Liver (tissue), 9 donors: Measurements from ENCODE around the gene NUBPL. TPM values are rescaled to one million over a fixed set of nuclear protein-coding genes. Genes with fewer than 3 reads are reported as not detected.
"Not testable (repeated sequence)": the region's sequence is repeated elsewhere in the genome, so short reads cannot be mapped to it uniquely, and the experiment has no call there.

Experiments
- DNase-seq: peaks from one replicate; pipeline ENCODE4 v3.0.0-alpha.2; 2017; ENCODE audit warnings: low spot score
- H3K27ac ChIP-seq, 2 donors: one replicate each; pipeline ENCODE4 v1.7.0; 2013; ENCODE audit warnings: inconsistent platforms in 2 of 2, low read length in 2 of 2, control low read depth in 1 of 2, low read depth in 1 of 2, mild to moderate bottlenecking in 1 of 2
- H3K27me3 ChIP-seq, 4 donors: one replicate each; pipeline versions ENCODE4 v1.6.1 to v1.7.0; 2013; ENCODE audit warnings: low read length in 3 of 4, inconsistent platforms in 1 of 4, mild to moderate bottlenecking in 1 of 4, moderate library complexity in 1 of 4; ENCODE audit not compliant: control insufficient read depth in 4 of 4, insufficient read depth in 4 of 4
- H3K36me3 ChIP-seq, 4 donors: one replicate each; pipeline versions ENCODE4 v1.6.1 to v1.7.0; 2013; ENCODE audit warnings: low read length in 3 of 4, mild to moderate bottlenecking in 3 of 4, low read depth in 1 of 4, moderate library complexity in 1 of 4; ENCODE audit not compliant: control insufficient read depth in 4 of 4, insufficient read depth in 3 of 4
- H3K4me1 ChIP-seq, 4 donors: one replicate each; pipeline versions ENCODE4 v1.6.1 to v1.7.0; 2013; ENCODE audit warnings: low read length in 3 of 4, mild to moderate bottlenecking in 3 of 4, moderate library complexity in 1 of 4; ENCODE audit not compliant: control insufficient read depth in 4 of 4, insufficient read depth in 4 of 4
- H3K4me3 ChIP-seq, 3 donors: one replicate each; pipeline versions ENCODE4 v1.6.1 to v1.7.0; 2013; ENCODE audit warnings: low read length in 3 of 3, control low read depth in 1 of 3, low read depth in 1 of 3, mild to moderate bottlenecking in 1 of 3
- H3K9ac ChIP-seq, 2 donors: one replicate each; pipeline ENCODE4 v1.7.0; 2013; ENCODE audit warnings: low read length in 2 of 2, mild to moderate bottlenecking in 2 of 2, moderate library complexity in 2 of 2, control low read depth in 1 of 2, low read depth in 1 of 2
- H3K9me3 ChIP-seq, 4 donors: one replicate each; pipeline versions ENCODE4 v1.6.1 to v1.7.0; 2013; ENCODE audit warnings: low read length in 3 of 4; ENCODE audit not compliant: control insufficient read depth in 4 of 4
- CTCF ChIP-seq: fragments of 150-350 bp; IDR thresholded peaks from 2 replicates; pipeline ENCODE4 v1.5.1; 2017; ENCODE audit warnings: improper control_type of control experiment, low read depth, low read length; ENCODE audit not compliant: missing input control
- FOXA2 ChIP-seq: IDR thresholded peaks from 2 replicates; pipeline ENCODE4 v1.6.1; 2016; ENCODE audit warnings: antibody characterized with exemption
- GABPA ChIP-seq, 2 donors: IDR thresholded peaks in 1 of 2; conservative IDR thresholded peaks in 1 of 2; 2 replicates each; pipeline ENCODE4 v1.6.1; 2016; ENCODE audit warnings: antibody characterized with exemption in 2 of 2, mild to moderate bottlenecking in 1 of 2, moderate library complexity in 1 of 2
- HNF4A ChIP-seq, 2 donors: conservative IDR thresholded peaks; 2 replicates each; pipeline ENCODE4 v1.6.1; 2016; ENCODE audit warnings: antibody characterized with exemption in 2 of 2, mild to moderate bottlenecking in 2 of 2
- NR2F2 ChIP-seq: IDR thresholded peaks from 2 replicates; pipeline ENCODE4 v1.6.1; 2016; ENCODE audit warnings: antibody characterized with exemption
- RAD21 ChIP-seq, 2 donors: IDR thresholded peaks; 2 replicates each; pipeline ENCODE4 v1.6.1; 2016; ENCODE audit warnings: antibody characterized with exemption in 2 of 2, mild to moderate bottlenecking in 2 of 2
- REST ChIP-seq: IDR thresholded peaks from 2 replicates; pipeline ENCODE4 v1.6.1; 2016; ENCODE audit warnings: antibody characterized with exemption, mild to moderate bottlenecking
- RXRA ChIP-seq, 2 donors: IDR thresholded peaks; 2 replicates each; pipeline ENCODE4 v1.6.1; 2017 to 2018; ENCODE audit warnings: antibody characterized with exemption in 2 of 2, mild to moderate bottlenecking in 1 of 2
- SP1 ChIP-seq: IDR thresholded peaks from 2 replicates; pipeline ENCODE4 v1.6.1; 2018; ENCODE audit warnings: antibody characterized with exemption, mild to moderate bottlenecking
- TAF1 ChIP-seq: conservative IDR thresholded peaks from 2 replicates; pipeline ENCODE4 v1.6.1; 2016; ENCODE audit warnings: antibody characterized with exemption, mild to moderate bottlenecking
- WGBS: extraction: QIAGEN DNeasy Blood & Tissue Kit; methylation state at CpG from one replicate; pipeline ENCODE4 v1.1.7; 2013; 5-methylcytosine and 5-hydroxymethylcytosine counted together
- polyA plus RNA-seq, 2 donors: library from polyadenylated mRNA; stranded (reverse) in 1 of 2; unstranded in 1 of 2; fragments of 200-250 nt in 1 of 2; fragments of >200 nt in 1 of 2; fragmentation: Nextera tagmentation in 1 of 2; extraction: Ambion mirVana in 1 of 2; gene quantifications; one replicate each; pipeline versions ENCODE4 v1.2.1 to v1.2.3, GENCODE V29; 2013 to 2015
- total RNA-seq, 2 donors: library from RNA; depleted of rRNA; stranded (reverse); fragments of >200 nt; gene quantifications; one replicate each; pipeline ENCODE4 v1.2.3, GENCODE V29; 2014
- donor health status: healthy.
- donor health status: healthy.
- donor health status: healthy.
- donor health status: healthy.
- donor health status: healthy.

The NUBPL gene
- total and polyA plus RNA-seq, 4 donors = 4.2 to 9.3 (median 6.7) TPM

- Histone ChIP-seq H3K4me3 (no peak overlapping the region), H3K9ac (no peak overlapping the region), H3K36me3 (no peaks in the 10 kb centered on the region), H3K4me1 (no peaks in the 10 kb centered on the region), H3K27ac (no peak overlapping the region), H3K9me3 (no peaks in the 10 kb centered on the region), H3K27me3 (no peaks in the 10 kb centered on the region)
- TF ChIP-seq TAF1 = no peak
- no peak for TF ChIP-seq CTCF
- no peak for TF ChIP-seq HNF4A (conservative IDR thresholded peaks at IDR 0.05)
- TF ChIP-seq NR2F2 = no peak
- no peak for TF ChIP-seq GABPA (IDR thresholded peaks at IDR 0.05 in 1 of 2, conservative IDR thresholded peaks at IDR 0.05 in 1 of 2)
- no peak for TF ChIP-seq SP1
- TF ChIP-seq RAD21 (IDR thresholded peaks at IDR 0.05) = no peak
- no peak for TF ChIP-seq RXRA (IDR thresholded peaks at IDR 0.05)
- TF ChIP-seq REST = no peak
- DNase-seq = no peak
- WGBS = 92% methylated on average over 4 of the region's 4 CpGs
These were observed 326.9 kb downstream of the NUBPL start for GRCh38 chr14:31887929-31888580.

GRCh38 chr14:31889297-31889696 is 328.1 kb downstream of the NUBPL start:
- Histone ChIP-seq H3K4me3 (no peak overlapping the region), H3K27me3 (no peaks in the 10 kb centered on the region), H3K36me3 (no peaks in the 10 kb centered on the region), H3K4me1 (no peaks in the 10 kb centered on the region), H3K27ac (no peak overlapping the region), H3K9me3 (no peaks in the 10 kb centered on the region), H3K9ac (no peak overlapping the region)
- no peak for DNase-seq
- TF ChIP-seq HNF4A (conservative IDR thresholded peaks at IDR 0.05) (peak in 1 of 2 donors; percentile 56), FOXA2 (no peak), SP1 (peak; percentile 41)
- 61% methylated on average over 2 of the region's 2 CpGs for WGBS

GRCh38 chr14:31890202-31890601 is 329.0 kb downstream of the NUBPL start:
- not testable (repeated sequence) for H3K4me3 ChIP-seq, H3K36me3 ChIP-seq, H3K9me3 ChIP-seq, H3K27me3 ChIP-seq, H3K27ac ChIP-seq, DNase-seq, H3K4me1 ChIP-seq, H3K9ac ChIP-seq
- WGBS = 97% methylated on average over 4 of the region's 4 CpGs
